GM18868 (cell line): ENCODE results near the gene BCL6.

Experiments used
- ATAC-seq: cut with Tn5 transposase; IDR thresholded peaks from one replicate; pipeline ENCODE4 v1.9.1; 2021; ENCODE audit warnings: mild to moderate bottlenecking, moderate library complexity; ENCODE audit not compliant: unreplicated experiment

BCL6 gene

DNA sequence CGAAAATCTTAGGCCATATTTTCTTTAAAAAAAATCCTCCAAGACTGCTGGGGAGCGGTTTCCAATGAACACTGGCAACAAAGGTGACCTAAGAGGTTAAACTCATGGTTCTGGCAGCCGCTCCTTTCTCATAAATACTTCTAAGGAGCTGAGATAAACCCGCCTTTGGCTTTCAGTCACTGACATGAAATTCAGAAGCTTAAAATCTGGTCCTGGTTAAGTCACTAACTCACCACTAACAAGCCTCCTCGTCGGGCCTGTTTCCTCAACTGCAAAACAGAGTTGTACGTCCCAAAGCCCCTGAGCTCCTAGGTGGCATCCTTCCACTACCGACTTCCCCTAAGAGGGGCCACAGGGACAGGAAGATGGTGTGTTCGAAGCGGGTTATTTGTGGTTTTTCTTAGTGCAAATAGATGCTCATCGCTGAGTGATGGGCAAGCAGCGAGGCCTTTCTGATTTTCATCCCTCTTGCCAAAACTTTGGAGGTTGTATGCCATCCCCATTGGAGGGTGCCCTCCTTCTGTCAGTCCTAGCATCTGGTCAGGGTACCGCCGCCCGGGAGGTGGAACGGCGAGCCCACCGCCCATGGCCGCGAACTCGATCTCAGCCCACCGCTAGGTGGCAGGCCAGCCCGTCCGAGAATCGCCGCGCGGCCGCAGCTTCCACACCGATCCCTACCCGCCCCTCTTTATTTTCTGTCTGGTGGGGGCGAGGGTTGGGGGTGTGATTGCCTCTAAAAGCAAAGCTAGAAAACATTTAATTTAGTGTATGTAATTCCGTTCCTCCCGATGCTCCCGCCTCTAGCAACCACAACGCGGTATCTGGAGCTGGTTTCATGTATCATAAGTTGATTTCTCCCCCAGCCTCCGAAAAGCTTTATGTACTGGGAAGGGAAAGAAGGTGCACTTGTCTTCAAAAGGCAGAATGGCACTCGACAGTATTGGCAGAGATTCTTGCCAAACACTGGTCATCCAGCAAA is 4.6 kb downstream of the BCL6 start:
- no peak for ATAC-seq

DNA sequence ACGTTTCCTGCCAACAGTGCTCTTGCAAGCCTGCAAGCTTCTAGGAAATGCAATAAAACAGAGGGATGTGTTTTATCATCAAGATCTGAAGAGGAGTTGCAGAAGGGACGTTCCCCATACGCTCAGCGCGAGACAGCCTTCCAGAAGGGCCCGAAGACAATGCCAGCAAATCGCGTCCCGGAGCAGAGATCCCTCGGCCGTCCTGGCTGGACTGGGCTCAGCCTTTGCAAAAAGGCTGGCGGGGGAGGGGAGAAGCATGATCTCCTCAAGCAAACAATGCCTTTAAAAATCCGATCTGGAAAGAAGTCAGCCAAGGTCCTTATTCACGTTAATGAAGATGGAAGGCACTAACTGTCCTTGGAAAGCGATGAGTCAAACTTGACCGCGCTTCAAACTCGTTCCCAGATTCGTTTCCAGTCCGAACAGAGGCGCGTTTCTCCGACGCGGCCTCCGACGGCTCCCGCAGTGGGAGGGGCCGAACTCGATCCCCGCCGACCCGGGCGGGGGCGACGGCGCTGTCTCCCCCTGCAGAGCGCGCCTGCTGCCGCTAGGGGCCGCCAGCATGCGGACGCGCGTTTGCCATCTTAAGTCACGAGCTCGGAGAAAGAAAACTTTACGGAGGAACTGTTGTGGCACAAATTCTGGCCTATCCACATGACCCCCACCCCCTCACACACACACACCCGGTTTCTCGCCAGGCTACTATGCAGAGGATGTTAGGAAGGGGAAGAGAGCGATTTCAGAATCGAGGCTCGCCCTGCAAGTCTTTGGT is 5.5 kb downstream of the BCL6 start:
- peak; percentile 45 for ATAC-seq

DNA sequence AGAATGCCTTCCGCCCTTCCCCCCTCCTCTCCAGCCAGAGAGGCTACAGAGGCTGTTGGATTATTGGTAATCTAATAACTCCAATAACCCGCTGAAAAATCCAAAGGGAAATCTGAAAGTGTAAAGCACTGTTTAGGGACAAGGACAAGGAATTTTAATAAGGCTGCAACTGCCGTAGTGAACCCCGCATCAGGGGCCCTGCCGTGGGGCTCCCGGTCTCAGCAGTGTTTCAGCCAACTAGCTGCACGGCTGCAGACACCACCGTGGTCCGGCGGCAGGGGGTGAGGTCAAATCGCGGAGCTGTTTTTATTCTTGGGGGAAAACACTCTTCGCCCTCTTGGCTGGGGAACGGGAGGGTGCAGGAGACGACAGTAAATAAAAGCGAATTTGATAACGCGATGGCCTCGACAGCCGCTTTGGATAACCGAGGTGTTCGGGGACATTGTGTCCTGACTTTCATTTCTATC is 6.1 kb downstream of the BCL6 start:
- no peak for ATAC-seq

DNA sequence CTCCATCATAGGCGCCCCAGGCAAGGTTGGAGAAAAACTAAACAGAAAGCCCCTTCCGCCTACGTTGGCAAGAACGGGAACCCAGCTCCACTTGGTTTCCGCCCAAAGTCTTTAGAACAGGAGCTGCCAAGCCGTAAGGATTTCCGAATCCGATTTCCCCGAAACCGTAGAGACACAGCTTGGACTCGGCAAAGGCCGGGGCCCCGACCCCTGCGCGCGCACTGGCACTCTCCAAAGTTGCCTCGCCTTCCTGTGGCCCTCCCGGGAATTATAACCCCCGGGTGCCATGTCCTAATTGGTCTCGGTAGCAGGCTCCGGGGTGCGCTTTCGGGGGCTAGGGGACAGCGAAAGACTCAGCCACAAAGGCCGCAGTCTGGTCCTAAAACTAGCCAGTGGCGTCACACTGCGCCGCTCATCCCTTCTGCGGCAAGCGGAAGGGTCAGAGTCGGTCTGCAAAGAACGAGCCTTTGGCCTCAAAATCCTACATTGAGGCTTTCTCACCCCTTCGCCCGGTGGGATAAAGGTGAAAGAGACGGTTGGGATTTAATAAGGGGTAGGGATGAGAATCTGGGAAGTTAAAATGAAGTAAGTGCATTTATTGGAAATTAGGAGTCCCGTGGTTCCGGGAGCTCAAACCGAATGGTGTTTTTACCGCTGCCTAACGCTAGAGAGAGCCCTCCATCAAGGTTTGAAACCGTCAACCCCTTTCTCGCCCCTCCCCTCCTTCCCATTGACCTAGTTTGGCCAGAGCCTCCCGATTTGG is 6.8 kb downstream of the BCL6 start:
- peak; percentile 63 for ATAC-seq

DNA sequence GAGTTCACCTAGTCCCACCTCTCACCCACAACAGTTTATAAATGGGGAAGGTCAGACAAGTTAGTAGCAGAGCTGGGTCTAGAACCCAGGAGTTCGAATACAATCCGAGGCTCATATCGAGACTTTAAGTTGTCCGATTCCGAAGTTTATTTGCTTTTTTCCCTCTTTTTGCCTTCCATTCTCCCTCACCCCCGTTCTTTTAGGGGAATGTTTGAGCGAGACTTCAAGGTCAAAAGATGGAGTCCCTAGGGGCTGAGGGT is 7.3 kb downstream of the BCL6 start:
- no peak for ATAC-seq

DNA sequence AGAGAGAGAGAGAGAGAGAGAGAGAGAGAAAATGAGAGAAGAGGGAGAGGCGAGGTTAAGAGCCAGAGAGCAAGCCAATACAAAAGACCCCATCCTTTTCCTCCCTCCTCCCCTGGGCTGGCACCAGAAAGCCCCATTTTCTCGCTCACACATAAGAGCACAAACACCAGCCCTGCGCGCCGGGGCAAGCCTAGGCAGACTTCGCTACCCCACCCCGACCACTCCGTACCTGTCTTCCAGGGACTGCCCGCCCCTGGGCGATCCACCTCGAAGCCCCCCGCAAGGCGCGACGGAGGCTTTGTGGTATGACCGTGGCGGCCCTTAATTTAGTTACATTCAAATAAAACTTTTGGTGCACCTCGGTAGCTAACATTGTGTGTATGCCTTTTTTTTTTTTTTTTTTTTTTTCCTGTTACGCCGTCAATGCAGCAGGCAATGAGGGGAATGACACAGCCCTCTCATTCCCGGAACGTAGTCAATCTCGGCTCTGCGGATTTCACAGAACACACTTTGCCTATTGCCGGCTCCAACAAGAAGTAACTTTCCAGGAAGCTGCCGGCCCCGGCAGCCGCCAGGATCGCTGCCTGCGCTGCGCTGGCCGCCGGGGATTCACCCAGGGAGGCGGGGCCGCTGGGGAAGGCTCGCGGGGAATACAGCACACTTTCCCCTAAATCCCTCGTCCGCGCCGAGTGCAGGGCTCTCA is 7.7 kb downstream of the BCL6 start:
- no peak for ATAC-seq

DNA sequence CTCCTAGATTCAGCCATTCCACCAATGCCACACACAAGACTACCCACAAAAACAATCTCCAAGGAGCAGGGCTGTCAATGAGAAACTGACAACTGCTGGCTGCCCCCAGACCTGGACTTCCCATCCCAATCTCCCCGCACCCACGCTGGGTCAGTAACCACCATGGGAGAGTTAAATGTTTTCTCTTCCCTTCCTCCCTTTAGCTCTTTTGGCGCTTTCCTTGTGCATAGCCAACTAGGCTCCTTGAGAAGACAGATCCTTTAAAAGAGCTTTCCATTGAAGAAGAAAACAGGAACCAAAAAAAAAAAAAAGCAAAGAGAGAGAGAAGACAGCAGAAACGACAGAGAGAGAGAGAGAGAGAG is 8.3 kb downstream of the BCL6 start:
- ATAC-seq, result no peak

DNA sequence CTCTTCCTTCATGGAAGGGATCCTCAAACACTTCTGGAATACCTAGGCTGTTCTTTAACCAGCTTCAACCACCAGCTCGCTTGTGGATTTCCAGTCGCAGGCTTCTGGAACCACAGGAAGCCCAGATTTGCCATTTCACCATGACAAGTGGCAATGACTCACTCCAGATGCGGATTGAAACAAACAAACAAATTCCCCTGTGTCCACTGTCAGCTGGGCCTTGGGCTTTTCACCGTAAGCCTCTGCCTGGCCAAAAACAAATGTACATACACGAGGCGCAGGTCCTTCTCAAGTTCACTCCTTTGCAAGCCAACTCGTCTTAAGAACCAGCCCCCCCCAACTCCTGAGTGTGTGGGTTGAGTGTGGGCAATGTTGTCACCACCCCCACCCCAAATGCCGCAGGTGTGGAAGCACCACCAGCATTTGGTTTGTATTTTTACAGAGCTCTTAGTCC is 8.8 kb downstream of the BCL6 start:
- ATAC-seq, result no peak

DNA sequence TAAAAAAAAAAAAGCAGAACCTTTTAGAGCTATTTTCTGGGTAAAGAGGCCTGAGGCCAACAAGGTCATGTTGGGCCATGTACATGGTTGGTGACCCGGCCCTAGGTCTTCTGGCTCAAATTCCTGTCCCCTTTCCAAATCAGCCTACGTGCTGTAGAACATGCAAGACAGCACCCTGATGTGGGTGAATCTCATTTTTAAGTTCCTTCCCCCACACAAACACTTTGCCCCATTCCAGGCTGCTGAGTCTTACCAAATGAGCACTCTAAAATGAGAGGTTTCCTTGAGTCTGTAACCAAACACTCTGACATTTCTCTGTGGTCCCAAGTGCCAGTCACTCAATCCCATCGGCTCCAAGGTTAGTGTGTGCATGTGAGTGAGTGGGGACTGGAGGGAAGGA is 9.4 kb downstream of the BCL6 start:
- no peak for ATAC-seq

DNA sequence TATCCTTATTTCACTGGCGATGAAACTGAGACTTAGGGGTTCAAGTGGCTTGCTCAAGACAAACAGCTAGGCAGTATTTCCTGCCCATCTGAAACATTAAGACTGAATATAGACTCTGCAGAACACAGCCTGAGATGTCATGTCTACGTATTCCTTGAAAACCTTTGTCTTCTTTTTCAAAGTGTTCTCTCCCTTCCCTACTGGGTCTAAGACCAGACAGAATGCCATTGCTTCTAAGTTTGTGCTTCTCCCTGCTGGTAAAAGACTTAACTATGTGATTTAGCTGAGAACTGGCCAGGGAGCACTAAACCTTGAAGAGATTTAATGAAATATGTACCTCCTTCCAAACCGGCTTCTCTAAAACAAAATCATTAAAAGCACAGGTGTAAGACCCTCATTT is 9.9 kb downstream of the BCL6 start:
- ATAC-seq, result no peak

DNA sequence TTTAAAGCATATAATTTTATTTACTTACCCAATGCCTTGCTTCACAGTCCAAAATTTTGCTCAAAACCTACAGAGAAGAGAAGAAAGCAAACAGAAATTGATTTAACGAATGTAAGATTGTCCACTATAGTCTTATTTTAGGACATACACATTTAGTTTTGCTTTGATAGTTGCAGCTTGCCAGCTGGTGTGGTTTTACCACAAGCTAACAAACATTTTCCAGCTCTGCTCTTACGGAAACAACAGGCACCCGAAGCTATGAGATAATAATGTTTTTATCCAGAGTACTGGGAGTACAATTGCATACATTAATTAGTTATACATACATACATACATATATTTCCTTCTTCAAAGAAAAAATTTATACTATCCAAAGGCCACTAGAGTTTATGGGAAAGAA is 10.4 kb downstream of the BCL6 start:
- no peak for ATAC-seq

DNA sequence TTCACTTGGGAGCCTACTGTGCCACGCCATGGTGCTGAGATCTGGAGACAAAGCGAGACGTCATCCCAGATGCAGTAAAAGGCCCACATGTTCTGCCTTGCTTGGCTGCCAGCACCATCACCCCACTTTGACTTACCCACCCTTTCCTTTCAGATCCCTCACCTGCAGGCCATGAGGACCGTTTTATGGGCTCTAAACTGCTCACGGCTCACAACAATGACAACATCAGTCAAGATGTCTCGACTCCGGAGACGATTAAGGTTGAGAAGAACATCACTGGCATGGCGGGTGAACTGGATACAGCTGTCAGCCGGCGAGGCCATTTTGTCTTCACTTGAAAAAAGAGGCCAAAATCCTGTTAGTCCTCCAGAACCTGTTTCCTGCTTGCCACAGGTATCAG is 11.9 kb downstream of the BCL6 start:
- no peak for ATAC-seq

DNA sequence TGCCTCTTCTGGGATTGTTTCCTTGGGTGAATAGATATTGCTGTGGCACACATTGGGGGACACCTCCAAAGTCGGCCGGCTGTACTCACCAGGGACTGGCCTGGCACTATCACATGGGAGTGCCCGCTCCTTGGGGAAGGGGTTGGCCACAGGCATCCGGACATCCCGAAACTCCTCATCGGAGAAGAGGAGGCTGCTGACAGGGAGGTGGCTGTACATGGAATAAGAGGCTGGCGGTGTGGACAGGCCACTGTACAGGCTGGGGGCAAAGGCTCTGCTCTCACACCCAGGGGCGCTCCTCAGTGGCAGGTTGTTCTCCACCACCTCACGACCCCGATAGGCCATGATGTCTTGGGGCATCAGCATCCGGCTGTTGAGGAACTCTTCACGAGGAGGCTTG is 15.7 kb downstream of the BCL6 start:
- no peak for ATAC-seq

DNA sequence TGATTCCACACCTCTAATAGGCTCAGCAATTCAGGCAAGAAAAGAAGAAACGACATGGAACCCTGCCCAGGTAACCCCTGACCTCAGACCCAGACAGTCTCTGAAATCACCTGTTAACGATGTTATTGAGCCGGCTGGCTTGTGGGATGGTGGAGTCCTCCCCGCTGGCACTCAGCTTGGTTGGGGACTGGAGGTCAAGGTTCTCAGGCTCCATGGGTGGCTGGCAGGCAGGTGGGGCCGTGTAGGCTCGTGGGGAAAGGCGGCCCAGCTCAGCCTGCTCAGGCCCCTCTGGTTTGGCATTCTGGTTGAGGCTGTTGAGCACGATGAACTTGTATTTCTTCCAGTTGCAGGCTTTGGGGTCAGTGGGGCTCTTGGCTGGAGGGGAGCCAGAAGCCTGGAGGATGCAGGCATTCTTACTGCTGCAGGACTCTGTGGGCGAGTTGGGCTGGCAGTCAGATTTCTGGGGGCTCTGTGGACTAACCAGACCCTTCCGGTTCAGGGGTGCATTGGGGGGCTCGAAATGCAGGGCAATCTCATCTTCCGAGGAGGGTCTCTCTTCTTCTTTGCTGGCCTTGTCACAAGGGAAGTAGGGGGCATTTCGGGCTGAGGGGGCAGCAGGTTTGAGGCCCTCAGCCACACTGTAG is 16.2 kb downstream of the BCL6 start:
- ATAC-seq, result no peak

DNA sequence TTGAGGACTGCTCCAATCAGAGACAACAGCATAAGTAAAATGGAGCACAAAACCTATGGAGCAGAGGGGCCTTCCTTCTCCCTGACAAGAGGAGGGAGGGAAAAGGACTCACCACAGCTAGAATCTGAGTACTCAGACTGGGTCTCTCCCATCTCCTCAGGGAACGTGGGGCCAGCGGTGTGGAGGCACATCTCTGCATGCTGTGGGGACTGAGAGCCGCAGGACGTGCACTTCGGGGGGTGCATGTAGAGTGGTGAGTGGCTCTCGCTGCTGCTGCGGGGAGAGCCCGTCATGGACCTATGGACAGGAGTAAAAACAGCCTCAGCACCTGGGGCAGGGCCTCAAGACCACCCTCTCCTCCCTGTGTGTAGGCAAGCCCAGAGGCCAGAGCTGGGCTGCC is 17.0 kb downstream of the BCL6 start:
- no peak for ATAC-seq

DNA sequence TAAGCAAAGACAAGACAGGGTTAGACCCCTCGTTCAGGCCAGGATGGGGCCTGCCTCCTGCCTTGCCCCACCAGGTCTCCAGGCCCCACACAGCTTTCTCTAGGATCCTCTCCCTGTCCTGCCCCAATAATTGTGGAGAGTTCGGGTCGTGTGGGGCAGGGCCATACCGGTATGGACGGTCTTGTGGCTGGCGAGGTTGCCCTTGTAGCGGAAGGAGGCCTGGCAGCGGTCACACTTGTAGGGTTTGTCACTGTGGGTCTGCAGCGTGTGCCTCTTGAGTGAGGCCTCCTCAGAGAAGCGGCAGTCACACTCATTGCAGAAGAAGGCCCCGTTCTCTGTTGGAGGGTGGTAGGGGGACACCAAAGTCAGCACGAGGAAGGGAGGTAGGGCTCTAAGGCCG is 18.7 kb downstream of the BCL6 start:
- no peak for ATAC-seq

DNA sequence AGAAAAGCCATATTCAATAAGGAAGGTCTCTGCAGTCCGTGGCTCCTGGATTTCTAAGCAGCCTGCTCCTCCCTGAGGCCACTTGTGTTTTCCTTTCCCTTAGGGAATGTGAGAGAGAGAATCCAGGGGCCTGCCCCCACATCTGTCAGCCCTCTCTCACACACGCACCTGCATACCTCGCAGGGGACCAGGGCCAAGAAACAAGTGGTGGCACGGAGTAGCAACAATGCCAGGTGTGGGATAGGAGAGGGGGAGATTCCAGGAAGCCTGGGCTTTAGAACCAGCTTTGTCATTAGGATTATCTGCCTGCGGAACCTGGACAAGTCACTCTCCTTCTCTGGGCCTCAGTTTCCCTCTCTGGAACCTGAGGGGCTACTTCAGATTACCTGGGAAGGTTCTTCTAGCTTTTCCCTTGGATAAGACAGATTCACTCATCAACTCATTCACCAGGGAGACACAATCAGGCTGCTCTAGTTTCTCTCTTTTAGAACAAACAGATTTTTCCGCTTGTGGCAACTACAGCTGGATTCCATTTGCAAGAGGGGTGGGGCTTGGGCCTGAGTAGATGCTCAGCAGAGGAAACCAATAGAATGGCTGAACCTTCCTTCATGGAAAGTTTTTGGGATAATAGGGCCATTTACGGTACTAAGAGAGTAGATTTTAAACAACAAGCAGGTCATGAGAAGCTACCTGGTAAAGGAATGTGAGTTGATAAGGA is 19.5 kb downstream of the BCL6 start:
- ATAC-seq, result no peak

DNA sequence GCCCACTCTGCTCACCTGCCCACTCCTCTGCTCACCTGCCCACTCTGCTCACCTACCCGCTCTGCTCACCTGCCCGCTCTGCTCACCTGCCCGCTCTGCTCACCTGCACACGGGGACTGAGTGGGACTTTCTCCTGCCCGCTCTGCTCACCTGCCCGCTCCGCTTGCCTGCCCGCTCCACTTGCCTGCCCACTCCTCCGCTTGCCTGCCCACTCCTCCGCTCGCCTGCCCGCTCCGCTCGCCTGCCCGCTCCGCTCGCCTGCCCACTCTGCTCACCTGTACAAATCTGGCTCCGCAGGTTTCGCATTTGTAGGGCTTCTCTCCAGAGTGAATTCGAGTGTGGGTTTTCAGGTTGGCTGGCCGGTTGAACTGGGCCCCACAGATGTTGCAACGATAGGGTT is 20.0 kb downstream of the BCL6 start:
- no peak for ATAC-seq

DNA sequence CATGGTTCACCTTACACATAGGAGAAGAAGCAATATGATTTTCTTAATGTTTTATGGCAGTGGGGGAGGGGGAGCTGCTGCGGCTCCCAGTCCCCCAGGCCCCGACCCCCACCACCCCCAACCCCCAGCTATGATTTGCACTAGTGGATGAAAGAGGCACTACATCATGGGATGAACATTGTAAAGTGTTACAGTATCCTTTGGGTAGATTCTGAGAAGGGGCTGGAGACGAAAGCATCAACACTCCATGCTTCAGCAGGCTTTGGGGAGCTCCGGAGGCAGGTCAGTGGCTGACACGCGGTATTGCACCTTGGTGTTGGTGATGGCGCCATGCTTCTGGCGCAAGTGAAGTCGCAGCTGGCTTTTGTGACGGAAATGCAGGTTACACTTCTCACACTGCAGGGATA is 23.1 kb downstream of the BCL6 start:
- no peak for ATAC-seq

DNA sequence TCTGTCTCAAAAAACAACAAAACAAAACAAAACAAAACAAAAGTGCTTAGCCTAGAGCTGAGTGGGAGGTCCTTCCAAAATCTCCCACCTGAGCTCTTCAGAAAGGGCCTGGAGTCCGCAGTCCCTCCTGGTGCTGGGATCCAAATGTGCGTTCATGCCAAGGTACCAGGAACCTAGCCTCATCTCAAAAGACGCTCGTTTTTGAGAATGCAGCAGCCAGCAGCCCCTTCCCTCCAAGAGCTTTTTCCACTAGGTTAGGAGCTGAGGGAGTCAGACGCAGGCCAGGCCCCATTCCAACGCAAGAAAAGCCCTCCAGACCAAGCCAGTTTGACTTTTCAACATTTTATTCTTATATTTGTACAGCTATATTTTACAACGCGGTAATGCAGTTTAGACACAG is 24.2 kb downstream of the BCL6 start:
- ATAC-seq, result no peak
